ENCODE data around the gene KCNC2.

KCNC2 gene

GRCh38 chr12:75161488-75161887 is 48.2 kb downstream of the KCNC2 start:
- no peak for DNase-seq (ENCODE audit: low spot score)

GRCh38 chr12:75157385-75157784 is 52.3 kb downstream of the KCNC2 start:
- DNase-seq (ENCODE audit: low spot score), result no peak

GRCh38 chr12:75155962-75156361 is 53.7 kb downstream of the KCNC2 start:
- DNase-seq (ENCODE audit: low spot score), result no peak

- no peak for DNase-seq (ENCODE audit: low spot score)
Observed at GRCh38 chr12:75154388-75154787, 55.3 kb downstream of the KCNC2 start.

- DNase-seq (ENCODE audit: low spot score), result no peak
Observed at GRCh38 chr12:75139196-75139595, 70.4 kb downstream of the KCNC2 start.

- no peak for DNase-seq (ENCODE audit: low spot score)
Observed at GRCh38 chr12:75137896-75138295, 71.7 kb downstream of the KCNC2 start.

GRCh38 chr12:75135026-75135425 is 74.6 kb downstream of the KCNC2 start:
- no peak for DNase-seq (ENCODE audit: low spot score)

- DNase-seq (ENCODE audit: low spot score), result no peak
Observed at GRCh38 chr12:75130811-75131210, 78.8 kb downstream of the KCNC2 start.

GRCh38 chr12:75129275-75129674 is 80.4 kb downstream of the KCNC2 start:
- DNase-seq (ENCODE audit: low spot score), result no peak

GRCh38 chr12:75121036-75121705 is 88.5 kb downstream of the KCNC2 start:
- no peak for DNase-seq (ENCODE audit: low spot score)

GRCh38 chr12:75120311-75120711 is 89.3 kb downstream of the KCNC2 start:
- no peak for DNase-seq (ENCODE audit: low spot score)

- DNase-seq (ENCODE audit: low spot score), result no peak
Observed at GRCh38 chr12:75116646-75117198, 92.9 kb downstream of the KCNC2 start.

GRCh38 chr12:75115748-75116147 is 93.9 kb downstream of the KCNC2 start:
- DNase-seq (ENCODE audit: low spot score), result no peak

GRCh38 chr12:75103822-75104221 is 105.8 kb downstream of the KCNC2 start:
- DNase-seq (ENCODE audit: low spot score), result no peak

- DNase-seq (ENCODE audit: low spot score), result no peak
Observed at GRCh38 chr12:75101781-75102180, 107.9 kb downstream of the KCNC2 start.

GRCh38 chr12:75099210-75099609 is 110.4 kb downstream of the KCNC2 start:
- no peak for DNase-seq (ENCODE audit: low spot score)

- DNase-seq (ENCODE audit: low spot score), result no peak
Observed at GRCh38 chr12:75097003-75097402, 112.6 kb downstream of the KCNC2 start.

- no peak for DNase-seq (ENCODE audit: low spot score)
Observed at GRCh38 chr12:75087654-75088053, 122.0 kb downstream of the KCNC2 start.

- no peak for DNase-seq (ENCODE audit: low spot score)
Observed at GRCh38 chr12:75086091-75087038, 123.3 kb downstream of the KCNC2 start.

GRCh38 chr12:75081305-75081704 is 128.3 kb downstream of the KCNC2 start:
- no peak for DNase-seq (ENCODE audit: low spot score)

- DNase-seq (ENCODE audit: low spot score), result no peak
Observed at GRCh38 chr12:75080582-75080981, 129.1 kb downstream of the KCNC2 start.

- no peak for DNase-seq (ENCODE audit: low spot score)
Observed at GRCh38 chr12:75065482-75065881, 144.2 kb downstream of the KCNC2 start.

- DNase-seq (ENCODE audit: low spot score), result no peak
Observed at GRCh38 chr12:75062691-75063090, 146.9 kb downstream of the KCNC2 start.
